HS-27A (cell line): ENCODE measurements around the gene NUDCD2.
A peak's percentile ranks its signal among the peaks of the same experiment; 100 is the strongest.
"Not testable (repeated sequence)": the region's sequence is repeated elsewhere in the genome, so short reads cannot be mapped to it uniquely, and the experiment has no call there.

Experiments used
- DNase-seq: peaks from one replicate; pipeline ENCODE4 v3.0.0-alpha.2; 2012; ENCODE audit warnings: low read depth, missing footprints

The NUDCD2 gene

GRCh38 chr5:163467682-163468081 lies 7.8 kb upstream of the NUDCD2 start:
- no peak for DNase-seq

DNA sequence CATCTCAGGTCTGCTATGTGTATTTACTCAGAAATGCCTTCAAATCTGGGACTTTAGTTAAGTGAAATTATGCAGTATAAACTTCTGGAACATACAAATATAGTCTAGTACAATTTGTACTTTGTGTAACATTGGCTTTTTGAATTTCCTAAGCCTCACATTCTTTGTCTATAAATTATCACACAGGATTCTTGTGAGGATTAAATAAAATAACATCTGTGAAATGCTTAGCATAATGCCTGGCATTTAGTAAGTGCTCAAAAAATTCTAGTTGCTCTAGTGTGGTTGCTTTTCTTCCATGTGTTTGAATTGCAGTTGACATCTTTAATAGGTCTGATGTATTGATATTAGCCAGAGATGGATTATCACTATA lies 3.1 kb upstream of the NUDCD2 start:
- DNase-seq = no peak

- no peak for DNase-seq
Observed at GRCh38 chr5:163460562-163461171, 765 bp upstream of the NUDCD2 start, which contains the start of gene HMMR. TSS of gene HMMR (plus strand) at chr5:163460632. CDS start at chr5:163460693, 61 bp downstream.

- no peak for DNase-seq
Observed at GRCh38 chr5:163459462-163459818, 462 bp downstream of the NUDCD2 start.

DNA sequence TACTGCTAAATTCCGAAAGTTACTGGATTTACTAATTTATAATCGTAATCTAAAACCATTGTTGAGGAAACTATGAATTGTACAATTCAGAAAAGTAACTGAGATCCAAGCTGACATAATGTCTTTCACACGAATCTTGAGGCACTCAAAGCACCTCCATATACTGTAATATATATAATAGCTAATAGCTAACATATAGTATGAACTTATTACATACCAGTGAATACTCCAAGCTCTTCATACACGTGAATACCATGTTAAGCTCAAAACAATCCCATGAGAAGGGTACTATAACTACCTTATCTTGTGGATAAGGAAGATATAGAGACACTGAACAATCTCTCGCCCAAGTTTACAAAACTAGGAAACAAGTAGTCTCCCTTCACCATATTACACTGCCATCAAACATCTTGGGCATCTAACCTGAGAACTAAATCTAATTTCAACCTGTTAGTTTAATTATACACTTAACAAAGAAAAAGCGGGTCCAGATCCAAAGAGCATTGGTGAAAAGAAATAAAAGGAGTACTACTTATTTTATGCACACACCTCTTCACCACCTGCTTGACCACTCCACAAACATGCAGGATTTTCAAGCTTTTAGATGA lies 1.0 kb downstream of the NUDCD2 start:
- DNase-seq = no peak

DNA sequence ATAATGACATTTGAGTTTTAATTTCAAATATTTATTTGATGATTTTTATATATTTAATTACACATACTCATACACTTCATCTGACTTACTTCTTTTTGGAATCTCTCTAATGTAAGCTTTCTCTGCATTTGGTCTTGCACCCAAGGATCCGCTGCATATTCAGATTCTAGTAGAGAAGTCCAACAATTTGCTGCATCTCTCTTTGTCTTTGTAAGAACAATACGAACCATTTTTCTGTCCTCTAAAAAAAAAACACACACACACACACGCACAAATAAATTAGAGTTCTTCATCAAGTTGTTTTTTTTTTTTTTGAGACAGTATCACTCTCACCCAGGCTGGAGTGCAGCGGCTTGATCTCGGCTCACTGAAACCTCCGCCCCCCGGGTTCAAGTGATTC lies 3.1 kb downstream of the NUDCD2 start:
- DNase-seq = no peak

DNA sequence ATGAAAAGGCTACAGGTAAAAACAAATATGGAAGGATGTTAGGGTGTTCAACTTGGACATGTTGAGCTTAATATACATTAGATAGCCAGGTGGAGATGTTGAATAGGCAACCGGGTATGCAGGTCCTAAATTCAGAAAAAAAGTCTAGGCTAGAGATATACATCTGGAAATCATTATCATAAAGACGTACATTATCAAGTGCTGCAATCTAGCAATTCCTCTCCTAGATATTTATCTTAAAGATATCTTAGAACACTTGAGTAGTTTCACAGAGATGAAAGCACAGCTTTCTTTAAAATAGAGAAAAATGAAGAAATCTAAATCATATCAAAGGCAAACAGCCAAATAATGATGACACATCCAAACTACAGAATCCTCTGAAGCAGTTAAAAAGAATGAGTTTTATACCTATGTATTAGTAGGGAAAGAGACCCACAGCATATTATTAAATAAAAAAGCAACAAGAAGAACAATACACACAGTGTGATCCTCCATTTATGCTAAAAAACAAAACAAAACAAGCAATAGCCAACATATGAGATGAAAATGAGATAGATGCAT lies 3.8 kb downstream of the NUDCD2 start:
- no peak for DNase-seq

DNA sequence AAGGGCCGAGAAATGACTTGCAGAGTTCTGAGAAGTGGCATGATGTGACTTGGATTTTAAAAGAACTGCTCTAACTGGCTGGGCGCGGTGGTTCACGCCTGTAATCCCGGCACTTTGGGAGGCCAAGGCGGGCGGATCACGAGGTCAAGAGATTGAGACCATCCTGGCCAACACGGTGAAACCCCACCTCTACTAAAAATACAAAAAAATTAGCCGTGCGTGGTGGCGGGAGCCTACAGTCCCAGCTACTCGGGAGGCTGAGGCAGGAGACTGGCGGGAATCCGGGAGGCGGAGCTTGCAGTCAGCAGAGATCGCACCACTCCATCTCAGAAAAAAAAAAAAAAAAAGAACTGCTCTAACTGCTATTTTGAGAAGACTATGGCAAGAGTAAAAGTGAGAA lies 4.5 kb downstream of the NUDCD2 start:
- DNase-seq = not testable (repeated sequence)

- no peak for DNase-seq
Observed at GRCh38 chr5:163453705-163454104, 6.2 kb downstream of the NUDCD2 start.

GRCh38 chr5:163451489-163451888 lies 8.4 kb downstream of the NUDCD2 start:
- no peak for DNase-seq

DNA sequence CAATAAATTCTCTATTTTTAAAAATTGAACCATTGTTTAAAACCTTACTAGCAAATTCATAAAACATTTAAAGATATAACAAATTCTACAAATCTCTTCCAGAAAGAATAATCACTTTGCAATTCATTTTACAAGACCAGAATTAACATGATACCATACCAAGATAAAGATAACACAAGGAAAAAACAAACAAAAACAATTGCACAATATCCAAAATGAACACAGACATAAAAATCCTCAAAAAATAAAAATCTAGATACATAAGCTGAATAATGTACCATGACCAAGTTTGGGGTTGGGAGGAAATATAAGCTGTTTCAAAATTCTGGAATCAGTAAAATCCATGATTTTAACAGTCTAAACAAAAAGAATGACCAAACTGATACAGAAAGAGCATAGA lies 11.4 kb downstream of the NUDCD2 start:
- no peak for DNase-seq

DNA sequence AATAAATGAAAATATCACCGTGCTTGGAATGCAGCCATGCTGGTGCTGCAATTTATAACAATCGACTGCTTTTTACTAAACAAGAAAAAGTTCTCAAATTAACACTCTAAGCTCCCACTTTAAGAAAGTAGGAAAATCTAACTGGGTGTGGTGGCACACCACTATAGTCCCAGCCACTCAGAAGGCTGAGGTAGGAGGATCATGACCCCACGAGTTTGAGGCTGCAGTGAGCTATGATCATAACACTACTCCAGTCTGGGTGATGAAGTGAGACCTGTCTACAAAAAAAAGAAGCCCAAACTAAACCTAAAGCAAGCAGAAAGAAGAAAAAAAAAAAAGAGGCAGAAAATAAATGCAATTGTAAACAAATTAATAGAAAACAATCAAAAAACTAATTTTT lies 12.0 kb downstream of the NUDCD2 start:
- DNase-seq = no peak

DNA sequence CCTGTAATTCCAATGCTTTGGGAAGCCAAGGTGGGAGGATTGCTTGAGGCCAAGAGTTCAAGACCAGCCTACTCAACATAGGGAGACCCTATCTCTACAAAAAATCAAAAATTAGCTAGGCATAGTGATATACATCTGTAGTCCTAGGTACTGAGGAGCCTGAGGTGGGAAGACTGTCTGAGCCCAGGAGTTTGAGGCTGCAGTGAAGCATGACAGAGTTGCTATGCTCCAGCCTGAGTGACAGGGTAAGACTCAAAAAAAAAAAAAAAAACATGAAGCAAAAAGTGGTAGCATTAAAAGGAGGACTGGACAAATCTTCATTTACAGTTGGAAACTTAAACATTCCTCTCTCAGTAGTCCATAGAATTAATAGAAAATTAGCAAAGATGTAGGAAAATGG lies 12.7 kb downstream of the NUDCD2 start:
- no peak for DNase-seq

- no peak for DNase-seq
Observed at GRCh38 chr5:163445345-163445744, 14.6 kb downstream of the NUDCD2 start.

GRCh38 chr5:163444526-163444925 lies 15.4 kb downstream of the NUDCD2 start:
- no peak for DNase-seq

DNA sequence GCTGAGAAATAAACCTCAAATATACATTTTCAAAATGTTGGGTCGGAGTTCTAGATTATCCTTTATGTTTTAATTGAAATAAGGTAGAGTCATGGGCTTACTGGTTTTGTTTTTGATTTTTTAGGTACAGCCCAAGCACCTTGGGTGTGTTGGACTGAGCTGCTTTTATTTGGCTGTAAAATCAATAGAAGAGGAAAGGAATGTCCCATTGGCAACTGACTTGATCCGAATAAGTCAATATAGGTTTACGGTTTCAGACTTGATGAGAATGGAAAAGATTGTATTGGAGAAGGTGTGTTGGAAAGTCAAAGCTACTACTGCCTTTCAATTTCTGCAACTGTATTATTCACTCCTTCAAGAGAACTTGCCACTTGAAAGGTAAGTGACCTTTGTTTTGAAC lies 18.9 kb downstream of the NUDCD2 start:
- no peak for DNase-seq

DNA sequence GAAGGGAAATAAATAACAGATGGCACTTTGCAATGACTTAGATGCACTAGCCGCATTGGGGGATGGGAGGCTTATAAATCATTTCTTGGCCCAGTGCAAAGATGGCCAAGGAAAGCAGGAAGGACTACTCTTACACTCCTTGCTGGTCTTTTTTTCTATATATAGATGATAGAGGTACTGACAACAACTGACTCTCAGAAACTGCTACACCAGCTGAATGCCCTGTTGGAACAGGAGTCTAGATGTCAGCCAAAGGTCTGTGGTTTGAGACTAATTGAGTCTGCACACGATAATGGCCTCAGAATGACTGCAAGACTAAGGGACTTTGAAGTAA lies 20.8 kb downstream of the NUDCD2 start:
- no peak for DNase-seq

GRCh38 chr5:163437309-163438182 lies 22.4 kb downstream of the NUDCD2 start, which contains the start of gene CCNG1:
TSS of gene CCNG1 (plus strand) at chr5:163437595. CDS start at chr5:163439257, 1,662 bp downstream.
- DNase-seq = peak; percentile 72

DNA sequence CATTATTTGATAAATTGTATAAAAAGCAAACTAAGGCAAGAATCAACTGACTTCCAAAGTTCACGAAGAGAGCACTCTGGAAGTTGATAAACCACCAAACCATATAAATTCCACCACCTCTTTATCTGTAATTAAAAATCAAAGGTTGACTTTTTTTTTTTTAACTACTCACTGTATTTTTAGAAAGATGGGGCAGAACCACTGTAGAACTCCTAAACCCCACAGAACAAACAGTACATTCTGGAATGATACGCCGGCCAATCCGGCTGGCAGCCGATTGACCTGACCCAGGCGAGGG lies 22.9 kb downstream of the NUDCD2 start:
- DNase-seq = no peak

GRCh38 chr5:163436515-163436914 lies 23.4 kb downstream of the NUDCD2 start:
- no peak for DNase-seq

DNA sequence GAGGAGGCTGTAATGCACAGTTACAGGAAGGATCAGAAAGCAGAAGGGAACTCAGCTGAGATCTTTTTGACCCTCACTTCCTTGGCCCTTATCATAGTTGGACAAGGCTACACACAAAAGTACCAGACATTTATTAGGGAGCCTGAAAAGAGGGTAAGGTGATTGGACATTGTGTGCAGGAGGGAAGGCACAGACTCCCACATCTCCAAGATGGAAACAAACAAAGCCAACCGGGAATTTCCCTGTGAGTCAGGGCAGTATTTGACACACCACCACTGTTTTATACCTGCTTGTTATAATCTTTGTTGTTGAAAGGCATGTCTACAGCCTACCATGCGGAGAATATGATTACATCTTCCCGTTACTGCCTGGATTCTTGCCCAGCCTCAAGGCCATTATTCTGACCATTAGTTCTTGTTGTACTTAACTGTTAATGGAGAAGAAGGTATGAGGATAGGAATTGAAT lies 25.5 kb downstream of the NUDCD2 start:
- no peak for DNase-seq

- DNase-seq = no peak
Observed at GRCh38 chr5:163433271-163433670, 26.6 kb downstream of the NUDCD2 start.

GRCh38 chr5:163432544-163432943 lies 27.4 kb downstream of the NUDCD2 start:
- DNase-seq = no peak
